ENCODE results near the gene CLPTM1L.

Gene CLPTM1L

GRCh38 chr5:1310118-1310517, 34.8 kb downstream of the CLPTM1L start (continued):
- TF ChIP-seq, protein P1, sequence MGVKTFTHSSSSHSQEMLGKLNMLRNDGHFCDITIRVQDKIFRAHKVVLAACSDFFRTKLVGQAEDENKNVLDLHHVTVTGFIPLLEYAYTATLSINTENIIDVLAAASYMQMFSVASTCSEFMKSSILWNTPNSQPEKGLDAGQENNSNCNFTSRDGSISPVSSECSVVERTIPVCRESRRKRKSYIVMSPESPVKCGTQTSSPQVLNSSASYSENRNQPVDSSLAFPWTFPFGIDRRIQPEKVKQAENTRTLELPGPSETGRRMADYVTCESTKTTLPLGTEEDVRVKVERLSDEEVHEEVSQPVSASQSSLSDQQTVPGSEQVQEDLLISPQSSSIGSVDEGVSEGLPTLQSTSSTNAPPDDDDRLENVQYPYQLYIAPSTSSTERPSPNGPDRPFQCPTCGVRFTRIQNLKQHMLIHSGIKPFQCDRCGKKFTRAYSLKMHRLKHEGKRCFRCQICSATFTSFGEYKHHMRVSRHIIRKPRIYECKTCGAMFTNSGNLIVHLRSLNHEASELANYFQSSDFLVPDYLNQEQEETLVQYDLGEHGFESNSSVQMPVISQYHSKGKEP (tag by site-specific recombination; IDR thresholded peaks at IDR 0.05), result no peak
- TF ChIP-seq ZNF776 (tag by site-specific recombination; IDR thresholded peaks at IDR 0.05; ENCODE audit: borderline replicate concordance) (no peak), ZNF529 (tag by site-specific recombination; IDR thresholded peaks at IDR 0.05; ENCODE audit: insufficient replicate concordance) (no peak), ZSCAN16 (tag by site-specific recombination; IDR thresholded peaks at IDR 0.05) (no peak), MZF1 (tag by site-specific recombination; IDR thresholded peaks at IDR 0.05; ENCODE audit: borderline replicate concordance) (no peak)
- TF ChIP-seq, protein P2, sequence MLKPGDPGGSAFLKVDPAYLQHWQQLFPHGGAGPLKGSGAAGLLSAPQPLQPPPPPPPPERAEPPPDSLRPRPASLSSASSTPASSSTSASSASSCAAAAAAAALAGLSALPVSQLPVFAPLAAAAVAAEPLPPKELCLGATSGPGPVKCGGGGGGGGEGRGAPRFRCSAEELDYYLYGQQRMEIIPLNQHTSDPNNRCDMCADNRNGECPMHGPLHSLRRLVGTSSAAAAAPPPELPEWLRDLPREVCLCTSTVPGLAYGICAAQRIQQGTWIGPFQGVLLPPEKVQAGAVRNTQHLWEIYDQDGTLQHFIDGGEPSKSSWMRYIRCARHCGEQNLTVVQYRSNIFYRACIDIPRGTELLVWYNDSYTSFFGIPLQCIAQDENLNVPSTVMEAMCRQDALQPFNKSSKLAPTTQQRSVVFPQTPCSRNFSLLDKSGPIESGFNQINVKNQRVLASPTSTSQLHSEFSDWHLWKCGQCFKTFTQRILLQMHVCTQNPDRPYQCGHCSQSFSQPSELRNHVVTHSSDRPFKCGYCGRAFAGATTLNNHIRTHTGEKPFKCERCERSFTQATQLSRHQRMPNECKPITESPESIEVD (tag by site-specific recombination; IDR thresholded peaks at IDR 0.05), result no peak

- CTCF ChIA-PET, result interaction anchor here (0.6 to 1.2 kb wide), 3 partner anchors 64 to 341 kb away, joined by 3 to 4 read pairs (median 3); no protein-coding TSS in a partner anchor
- Histone ChIP-seq H3K9me3 (ENCODE audit: control insufficient read depth, insufficient read depth, low read depth, low read length) (no peaks in the 10 kb centered on the region; the same call in 1 of the 2 replicates), H3K36me3 (ENCODE audit: control insufficient read depth in 2 of 2, insufficient read depth in 1 of 2, low read length in 2 of 2) (no peaks in the 10 kb centered on the region), H3K27ac (ENCODE audit: extremely low read depth, low read depth, low read length) (no peak overlapping the region), H3K4me3 (ENCODE audit: low read depth, low read length) (no peak overlapping the region), H3K4me1 (ENCODE audit: control insufficient read depth, insufficient read depth, low read length) (no peaks in the 10 kb centered on the region)
- POLR2A ChIA-PET, result no interaction called here
- TF ChIP-seq ZNF362 (tag by site-specific recombination; IDR thresholded peaks at IDR 0.05), result no peak
- TF ChIP-seq, protein P3, sequence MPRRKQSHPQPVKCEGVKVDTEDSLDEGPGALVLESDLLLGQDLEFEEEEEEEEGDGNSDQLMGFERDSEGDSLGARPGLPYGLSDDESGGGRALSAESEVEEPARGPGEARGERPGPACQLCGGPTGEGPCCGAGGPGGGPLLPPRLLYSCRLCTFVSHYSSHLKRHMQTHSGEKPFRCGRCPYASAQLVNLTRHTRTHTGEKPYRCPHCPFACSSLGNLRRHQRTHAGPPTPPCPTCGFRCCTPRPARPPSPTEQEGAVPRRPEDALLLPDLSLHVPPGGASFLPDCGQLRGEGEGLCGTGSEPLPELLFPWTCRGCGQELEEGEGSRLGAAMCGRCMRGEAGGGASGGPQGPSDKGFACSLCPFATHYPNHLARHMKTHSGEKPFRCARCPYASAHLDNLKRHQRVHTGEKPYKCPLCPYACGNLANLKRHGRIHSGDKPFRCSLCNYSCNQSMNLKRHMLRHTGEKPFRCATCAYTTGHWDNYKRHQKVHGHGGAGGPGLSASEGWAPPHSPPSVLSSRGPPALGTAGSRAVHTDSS (tag by site-specific recombination; IDR thresholded peaks at IDR 0.05), result no peak
- TF ChIP-seq ZNF544 (tag by site-specific recombination; IDR thresholded peaks at IDR 0.05), result no peak
- no peak for TF ChIP-seq YY2 (tag by site-specific recombination; IDR thresholded peaks at IDR 0.05)
- TF ChIP-seq ZNF26 (tag by site-specific recombination; IDR thresholded peaks at IDR 0.05), result no peak
- TF ChIP-seq ZNF747 (tag by site-specific recombination; IDR thresholded peaks at IDR 0.05), result no peak
- no peak for TF ChIP-seq ZNF175 (tag by site-specific recombination; IDR thresholded peaks at IDR 0.05)
- no peak for TF ChIP-seq ZIC2 (tag by site-specific recombination; IDR thresholded peaks at IDR 0.05)
- no peak for TF ChIP-seq FEZF1 (tag by site-specific recombination; IDR thresholded peaks at IDR 0.05)
These were observed 40.9 kb downstream of the CLPTM1L start for GRCh38 chr5:1304033-1304432.

GRCh38 chr5:1302258-1302657, 42.6 kb downstream of the CLPTM1L start:
- POLR2A ChIA-PET, result no interaction called here
- TF ChIP-seq, protein P4, sequence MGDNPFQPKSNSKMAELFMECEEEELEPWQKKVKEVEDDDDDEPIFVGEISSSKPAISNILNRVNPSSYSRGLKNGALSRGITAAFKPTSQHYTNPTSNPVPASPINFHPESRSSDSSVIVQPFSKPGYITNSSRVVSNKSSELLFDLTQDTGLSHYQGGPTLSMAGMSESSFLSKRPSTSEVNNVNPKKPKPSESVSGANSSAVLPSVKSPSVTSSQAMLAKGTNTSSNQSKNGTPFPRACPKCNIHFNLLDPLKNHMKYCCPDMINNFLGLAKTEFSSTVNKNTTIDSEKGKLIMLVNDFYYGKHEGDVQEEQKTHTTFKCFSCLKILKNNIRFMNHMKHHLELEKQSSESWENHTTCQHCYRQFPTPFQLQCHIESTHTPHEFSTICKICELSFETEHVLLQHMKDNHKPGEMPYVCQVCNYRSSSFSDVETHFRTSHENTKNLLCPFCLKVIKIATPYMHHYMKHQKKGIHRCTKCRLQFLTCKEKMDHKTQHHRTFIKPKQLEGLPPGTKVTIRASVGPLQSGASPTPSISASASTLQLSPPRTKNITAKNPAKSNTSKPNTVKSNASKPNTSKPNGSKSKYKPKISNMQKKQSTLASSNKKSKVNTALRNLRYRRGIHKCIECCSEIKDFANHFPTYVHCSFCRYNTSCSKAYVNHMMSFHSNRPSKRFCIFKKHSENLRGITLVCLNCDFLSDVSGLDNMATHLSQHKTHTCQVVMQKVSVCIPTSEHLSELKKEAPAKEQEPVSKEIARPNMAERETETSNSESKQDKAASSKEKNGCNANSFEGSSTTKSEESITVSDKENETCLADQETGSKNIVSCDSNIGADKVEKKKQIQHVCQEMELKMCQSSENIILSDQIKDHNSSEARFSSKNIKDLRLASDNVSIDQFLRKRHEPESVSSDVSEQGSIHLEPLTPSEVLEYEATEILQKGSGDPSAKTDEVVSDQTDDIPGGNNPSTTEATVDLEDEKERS (tag by site-specific recombination; IDR thresholded peaks at IDR 0.05), result no peak
- TF ChIP-seq ZNF157 (tag by site-specific recombination; IDR thresholded peaks at IDR 0.05) (no peak), ZNF776 (tag by site-specific recombination; IDR thresholded peaks at IDR 0.05; ENCODE audit: borderline replicate concordance) (no peak), ZNF146 (tag by site-specific recombination; IDR thresholded peaks at IDR 0.05) (peak; percentile 90), YY1 (tag by site-specific recombination; IDR thresholded peaks at IDR 0.05) (no peak)
- no peaks in the 10 kb centered on the region for H3K36me3 ChIP-seq (ENCODE audit: control insufficient read depth in 2 of 2, insufficient read depth in 1 of 2, low read length in 2 of 2)
- no peaks in the 10 kb centered on the region for H3K4me1 ChIP-seq (ENCODE audit: control insufficient read depth, insufficient read depth, low read length)
- CTCF ChIA-PET, result interaction anchor here (0.5 kb wide), 1 partner anchor 984 kb away, joined by 3 read pairs; no protein-coding TSS in a partner anchor
- no peak overlapping the region for H3K4me3 ChIP-seq (ENCODE audit: low read depth, low read length)
- no peak overlapping the region for H3K27ac ChIP-seq (ENCODE audit: extremely low read depth, low read depth, low read length)
- H3K9me3 ChIP-seq (ENCODE audit: control insufficient read depth, insufficient read depth, low read depth, low read length), result no peaks in the 10 kb centered on the region; the same call in 1 of the 2 replicates

Data from HEK293 (cell line).